Measurements from ENCODE around the gene PARD3. TPM values are rescaled to one million over a fixed set of nuclear protein-coding genes. Genes with fewer than 3 reads are reported as not detected.

PARD3 gene
- total and polyA plus RNA-seq, 7 experiments from 2014 or later: 0.19 to 1.2 (median 0.43) TPM

DNA sequence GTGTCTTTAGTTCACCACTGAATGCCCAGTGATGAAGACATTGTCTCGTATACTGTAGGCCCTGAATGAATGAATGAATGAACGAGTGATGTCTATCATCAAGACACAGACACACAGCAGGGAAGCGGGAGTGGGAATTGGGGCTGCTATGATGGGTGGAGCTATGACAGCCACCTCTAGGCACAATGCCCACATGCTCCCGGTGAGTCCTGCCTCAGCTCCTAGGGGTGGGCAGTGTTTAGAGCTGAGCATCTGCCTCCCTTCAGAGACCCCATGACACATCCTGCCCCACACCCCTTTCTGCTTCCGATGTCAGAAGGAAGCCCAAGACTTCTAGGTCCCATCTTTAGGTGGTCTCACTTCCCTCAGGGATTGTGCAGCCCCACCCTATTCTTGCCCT is 714.1 kb downstream of the PARD3 start:
- H3K4me3 Mint-ChIP-seq: no peak overlapping the region
- DNase-seq: no peak
- peaks cover 0 to 15% (median 0%) of the 10 kb centered on the region in 5 donors for H3K27me3 Mint-ChIP-seq
- CTCF ChIA-PET: no interaction called here
- Histone ChIP-seq H3K4me3 (ENCODE audit: low read length) (no peak overlapping the region), H3K9me3 (ENCODE audit: control insufficient read depth in 2 of 3, low read length in 3 of 3) (no peaks in the 10 kb centered on the region), H3K4me1 (ENCODE audit: control insufficient read depth in 2 of 2, insufficient read depth in 2 of 2, low read length in 2 of 2) (no peaks in the 10 kb centered on the region), H3K27me3 (ENCODE audit: control insufficient read depth in 2 of 2, insufficient read depth in 2 of 2, low read length in 2 of 2) (no peaks in the 10 kb centered on the region), H3K36me3 (ENCODE audit: control insufficient read depth in 2 of 3, insufficient read depth in 3 of 3, low read length in 3 of 3) (no peaks in the 10 kb centered on the region), H3K27ac (ENCODE audit: low read depth, low read length) (no peak overlapping the region)
- no peak for ATAC-seq
- peaks cover 0 to 13% (median 5%) of the 10 kb centered on the region in 11 donors for H3K9me3 Mint-ChIP-seq
- POLR2A ChIA-PET: no interaction called here
- H3K4me1 Mint-ChIP-seq: peaks cover 0 to 1% (median 0%) of the 10 kb centered on the region in 7 donors
- H3K27ac Mint-ChIP-seq: no peak overlapping the region
- intact Hi-C loops (cut with micrococcal nuclease): no loop called here
- H3K36me3 Mint-ChIP-seq: no peaks in the 10 kb centered on the region

DNA sequence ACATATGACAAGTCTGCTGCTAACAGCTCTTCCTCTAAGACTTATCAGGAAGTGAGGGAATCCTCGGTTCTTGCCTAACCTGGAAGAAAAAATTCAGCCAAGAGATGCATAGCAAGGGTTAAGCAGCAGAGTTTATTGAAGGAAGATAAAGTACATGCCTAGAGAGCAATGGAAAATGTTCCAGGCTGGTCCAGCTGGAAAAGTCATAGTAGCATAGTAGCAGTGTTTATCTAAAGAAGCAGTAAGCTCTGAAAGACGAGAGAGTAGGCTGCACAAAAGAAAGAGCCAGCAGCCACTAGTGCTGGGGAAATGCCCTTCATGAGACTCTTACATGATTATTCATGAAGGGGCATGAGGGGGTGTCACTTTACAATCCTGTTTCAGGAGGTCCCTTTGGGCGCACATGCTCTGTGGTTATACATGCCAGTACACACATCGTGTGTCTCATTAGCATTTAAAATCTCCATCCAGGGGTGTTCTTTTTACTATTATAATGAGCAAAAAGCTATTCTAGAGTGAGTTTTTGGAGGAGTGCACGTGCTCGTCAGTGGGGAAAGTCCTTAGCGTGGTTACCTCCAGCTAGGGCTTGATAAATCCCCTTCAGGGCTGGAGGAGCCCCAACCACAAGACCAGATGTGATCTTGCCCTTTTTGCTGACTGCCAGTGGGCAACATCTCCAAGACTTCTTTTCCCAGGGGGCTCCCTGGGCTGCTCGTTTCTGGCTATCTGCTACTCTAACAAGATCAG is 716.1 kb downstream of the PARD3 start:
- H3K27me3 Mint-ChIP-seq: peaks cover 0 to 7% (median 0%) of the 10 kb centered on the region in 5 donors
- H3K4me3 Mint-ChIP-seq: no peak overlapping the region
- POLR2A ChIA-PET: no interaction called here
- intact Hi-C loops (cut with micrococcal nuclease): no loop called here
- Histone ChIP-seq H3K4me3 (ENCODE audit: low read length) (no peak overlapping the region), H3K27ac (ENCODE audit: low read depth, low read length) (no peak overlapping the region), H3K9me3 (ENCODE audit: control insufficient read depth in 2 of 3, low read length in 3 of 3) (peaks cover 0 to 11% (median 0%) of the 10 kb centered on the region in 3 experiments), H3K36me3 (ENCODE audit: control insufficient read depth in 2 of 3, insufficient read depth in 3 of 3, low read length in 3 of 3) (no peaks in the 10 kb centered on the region), H3K4me1 (ENCODE audit: control insufficient read depth in 2 of 2, insufficient read depth in 2 of 2, low read length in 2 of 2) (no peaks in the 10 kb centered on the region), H3K27me3 (ENCODE audit: control insufficient read depth in 2 of 2, insufficient read depth in 2 of 2, low read length in 2 of 2) (no peaks in the 10 kb centered on the region)
- no peak overlapping the region for H3K27ac Mint-ChIP-seq
- peaks cover 0 to 1% (median 0%) of the 10 kb centered on the region in 7 donors for H3K4me1 Mint-ChIP-seq
- DNase-seq (no peak), ATAC-seq (no peak)
- H3K36me3 Mint-ChIP-seq: peaks cover 0 to 10% (median 0%) of the 10 kb centered on the region in 5 donors
- peaks cover 0 to 32% (median 14%) of the 10 kb centered on the region in 11 donors for H3K9me3 Mint-ChIP-seq
- CTCF ChIA-PET: no interaction called here

DNA sequence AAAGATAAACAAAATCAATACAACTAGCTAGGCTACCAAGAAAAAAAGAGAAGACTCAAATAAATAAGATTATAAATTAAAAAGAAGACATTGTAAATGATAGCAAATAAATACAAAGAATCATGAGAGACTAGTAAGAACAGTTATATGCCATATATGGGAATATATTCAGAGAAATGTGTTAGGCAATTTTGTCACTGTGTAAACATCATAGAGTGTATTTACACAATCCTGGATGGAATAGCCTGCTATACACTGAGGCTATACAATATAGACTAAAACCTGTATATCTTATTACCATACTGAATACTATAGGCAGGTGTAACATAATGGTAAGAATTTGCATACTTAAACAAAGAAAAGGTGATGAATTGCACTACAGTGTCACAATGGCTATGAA is 717.4 kb downstream of the PARD3 start:
- Mint-ChIP-seq H3K27ac (no peak overlapping the region), H3K27me3 (peaks cover 0 to 7% (median 0%) of the 10 kb centered on the region in 5 donors), H3K4me3 (no peak overlapping the region), H3K4me1 (peaks cover 0 to under 1% (median 0%) of the 10 kb centered on the region in 7 donors), H3K36me3 (peaks cover 0 to 10% (median 0%) of the 10 kb centered on the region in 5 donors), H3K9me3 (peaks cover under 1 to 42% (median 15%) of the 10 kb centered on the region in 11 donors)
- POLR2A ChIA-PET: no interaction called here
- no peaks in the 10 kb centered on the region for H3K36me3 ChIP-seq (ENCODE audit: control insufficient read depth in 2 of 3, insufficient read depth in 3 of 3, low read length in 3 of 3)
- H3K4me3 ChIP-seq (ENCODE audit: low read length): no peak overlapping the region
- peaks cover 0 to 16% (median 0%) of the 10 kb centered on the region in 3 experiments for H3K9me3 ChIP-seq (ENCODE audit: control insufficient read depth in 2 of 3, low read length in 3 of 3)
- ATAC-seq (no peak), DNase-seq (no peak)
- H3K27me3 ChIP-seq (ENCODE audit: control insufficient read depth in 2 of 2, insufficient read depth in 2 of 2, low read length in 2 of 2): no peaks in the 10 kb centered on the region
- H3K4me1 ChIP-seq (ENCODE audit: control insufficient read depth in 2 of 2, insufficient read depth in 2 of 2, low read length in 2 of 2): no peaks in the 10 kb centered on the region
- H3K27ac ChIP-seq (ENCODE audit: low read depth, low read length): no peak overlapping the region
- CTCF ChIA-PET: no interaction called here
- intact Hi-C loops (cut with micrococcal nuclease): no loop called here

DNA sequence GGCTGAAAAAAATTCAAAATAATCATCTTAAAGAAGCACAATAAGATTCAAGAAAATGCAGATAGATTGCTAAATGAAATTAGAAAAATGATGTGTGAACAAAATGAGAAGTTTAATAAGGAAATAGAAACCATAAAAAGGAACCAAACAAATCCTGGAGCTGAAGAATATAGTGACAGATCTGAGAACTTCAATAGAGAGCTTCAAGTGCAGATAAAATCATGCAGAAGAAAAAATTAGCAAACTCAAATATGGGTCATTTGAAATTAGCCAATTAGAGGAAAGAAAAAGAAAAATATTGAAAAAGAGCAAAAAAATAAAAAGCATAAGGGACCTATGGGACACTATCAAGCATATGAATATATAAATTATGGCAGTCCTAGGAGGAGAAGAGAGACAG is 720.1 kb downstream of the PARD3 start:
- Mint-ChIP-seq H3K27ac (no peak overlapping the region), H3K36me3 (peaks cover 0 to 10% (median 0%) of the 10 kb centered on the region in 5 donors), H3K9me3 (peaks cover 6 to 53% (median 16%) of the 10 kb centered on the region in 11 donors), H3K4me1 (no peaks in the 10 kb centered on the region), H3K27me3 (peaks cover 0 to 4% (median 0%) of the 10 kb centered on the region in 5 donors), H3K4me3 (no peak overlapping the region)
- no peak overlapping the region for H3K27ac ChIP-seq (ENCODE audit: low read depth, low read length)
- peaks cover 0 to 16% (median 0%) of the 10 kb centered on the region in 3 experiments for H3K9me3 ChIP-seq (ENCODE audit: control insufficient read depth in 2 of 3, low read length in 3 of 3)
- intact Hi-C loops (cut with micrococcal nuclease): no loop called here
- CTCF ChIA-PET: no interaction called here
- H3K36me3 ChIP-seq (ENCODE audit: control insufficient read depth in 2 of 3, insufficient read depth in 3 of 3, low read length in 3 of 3): no peaks in the 10 kb centered on the region
- DNase-seq (no peak), ATAC-seq (no peak)
- POLR2A ChIA-PET: no interaction called here
- H3K4me1 ChIP-seq (ENCODE audit: control insufficient read depth in 2 of 2, insufficient read depth in 2 of 2, low read length in 2 of 2): no peaks in the 10 kb centered on the region
- no peaks in the 10 kb centered on the region for H3K27me3 ChIP-seq (ENCODE audit: control insufficient read depth in 2 of 2, insufficient read depth in 2 of 2, low read length in 2 of 2)
- H3K4me3 ChIP-seq (ENCODE audit: low read length): no peak overlapping the region

DNA sequence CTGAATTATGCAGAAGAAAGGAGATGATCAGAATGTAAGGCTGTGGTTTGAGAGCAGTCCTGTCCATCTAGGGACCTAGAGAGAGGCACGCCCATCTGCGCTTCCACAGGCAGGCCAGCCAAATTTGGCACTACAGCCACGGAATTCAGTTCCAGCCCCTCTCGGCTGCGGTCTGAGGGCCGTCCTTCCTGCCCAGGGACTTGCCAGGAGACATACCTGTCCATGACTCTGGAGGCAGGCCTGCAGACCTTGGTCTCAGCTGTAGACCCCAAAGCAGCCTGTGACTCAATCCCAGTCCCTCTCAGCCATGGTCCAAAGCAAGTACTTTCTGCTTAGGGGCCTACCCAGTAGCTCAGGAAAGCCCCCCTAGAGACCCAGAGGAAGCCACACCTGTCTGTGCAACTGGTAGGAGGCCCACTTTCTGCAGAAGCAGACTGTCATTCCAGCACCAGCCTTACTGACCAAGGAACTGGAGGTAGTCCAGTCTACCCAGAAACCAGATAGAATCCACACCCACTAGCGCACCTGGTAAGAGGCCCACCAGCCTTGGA is 720.9 kb downstream of the PARD3 start:
- ChIA-PET POLR2A (no interaction called here), CTCF (no interaction called here)
- intact Hi-C loops (cut with micrococcal nuclease): no loop called here
- no peaks in the 10 kb centered on the region for H3K27me3 ChIP-seq (ENCODE audit: control insufficient read depth in 2 of 2, insufficient read depth in 2 of 2, low read length in 2 of 2)
- H3K4me3 ChIP-seq (ENCODE audit: low read length): no peak overlapping the region
- ATAC-seq (no peak), DNase-seq (no peak)
- Mint-ChIP-seq H3K36me3 (peaks cover 0 to 10% (median 1%) of the 10 kb centered on the region in 5 donors), H3K4me1 (no peaks in the 10 kb centered on the region), H3K9me3 (peaks cover 6 to 49% (median 18%) of the 10 kb centered on the region in 11 donors), H3K27ac (no peak overlapping the region), H3K4me3 (no peak overlapping the region), H3K27me3 (peaks cover 0 to 4% (median 0%) of the 10 kb centered on the region in 5 donors)
- no peaks in the 10 kb centered on the region for H3K4me1 ChIP-seq (ENCODE audit: control insufficient read depth in 2 of 2, insufficient read depth in 2 of 2, low read length in 2 of 2)
- H3K36me3 ChIP-seq (ENCODE audit: control insufficient read depth in 2 of 3, insufficient read depth in 3 of 3, low read length in 3 of 3): no peaks in the 10 kb centered on the region
- no peak overlapping the region for H3K27ac ChIP-seq (ENCODE audit: low read depth, low read length)
- peaks cover 0 to 16% (median 0%) of the 10 kb centered on the region in 3 experiments for H3K9me3 ChIP-seq (ENCODE audit: control insufficient read depth in 2 of 3, low read length in 3 of 3)

DNA sequence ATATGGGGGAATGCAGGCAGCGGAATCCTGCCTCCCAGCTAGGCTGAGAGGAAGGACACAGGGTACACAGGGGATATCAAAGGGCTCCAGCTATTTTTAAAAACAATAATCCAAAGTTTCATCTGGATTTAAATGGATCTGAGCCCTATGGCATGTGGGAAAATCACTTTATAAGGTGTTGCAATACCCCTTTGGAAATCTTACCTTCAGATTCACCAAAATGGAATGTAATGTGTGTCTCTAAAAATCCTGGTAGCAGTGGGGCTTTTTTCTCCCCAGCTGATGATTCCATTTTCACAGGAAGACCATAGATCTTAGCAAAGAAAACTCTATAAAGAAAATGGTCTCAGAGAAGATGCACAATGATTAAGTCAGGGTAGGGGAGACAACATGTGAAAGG is 722.2 kb downstream of the PARD3 start:
- H3K4me1 Mint-ChIP-seq: no peaks in the 10 kb centered on the region
- intact Hi-C loops (cut with micrococcal nuclease): no loop called here
- peaks cover 6 to 49% (median 17%) of the 10 kb centered on the region in 11 donors for H3K9me3 Mint-ChIP-seq
- H3K36me3 ChIP-seq (ENCODE audit: control insufficient read depth in 2 of 3, insufficient read depth in 3 of 3, low read length in 3 of 3): no peaks in the 10 kb centered on the region
- peaks cover 0 to 16% (median 0%) of the 10 kb centered on the region in 3 experiments for H3K9me3 ChIP-seq (ENCODE audit: control insufficient read depth in 2 of 3, low read length in 3 of 3)
- ATAC-seq (no peak), DNase-seq (no peak)
- H3K4me1 ChIP-seq (ENCODE audit: control insufficient read depth in 2 of 2, insufficient read depth in 2 of 2, low read length in 2 of 2): no peaks in the 10 kb centered on the region
- peaks cover 0 to 4% (median 0%) of the 10 kb centered on the region in 5 donors for H3K27me3 Mint-ChIP-seq
- H3K36me3 Mint-ChIP-seq: peaks cover 0 to 10% (median 1%) of the 10 kb centered on the region in 5 donors
- H3K27ac Mint-ChIP-seq: no peak overlapping the region
- ChIA-PET CTCF (no interaction called here), POLR2A (no interaction called here)
- no peak overlapping the region for H3K4me3 Mint-ChIP-seq
- no peak overlapping the region for H3K4me3 ChIP-seq (ENCODE audit: low read length)
- H3K27ac ChIP-seq (ENCODE audit: low read depth, low read length): no peak overlapping the region
- no peaks in the 10 kb centered on the region for H3K27me3 ChIP-seq (ENCODE audit: control insufficient read depth in 2 of 2, insufficient read depth in 2 of 2, low read length in 2 of 2)

Measured in naive thymus-derived CD4-positive, alpha-beta T cell (primary cell).